HG03280 (cell line): Measurements from ENCODE around the gene EBNA1BP2.
A peak's percentile ranks its signal among the peaks of the same experiment; 100 is the strongest.
"Not testable (repeated sequence)": the region's sequence is repeated elsewhere in the genome, so short reads cannot be mapped to it uniquely, and the experiment has no call there.

Experiments used
- ATAC-seq: cut with Tn5 transposase; IDR thresholded peaks from one replicate; pipeline ENCODE4 v1.9.1; 2021; ENCODE audit warnings: mild to moderate bottlenecking, moderate library complexity; ENCODE audit not compliant: unreplicated experiment

EBNA1BP2 gene

GRCh38 chr1:43171876-43172526, at the start of gene EBNA1BP2, which contains the start of gene CFAP57:
EBNA1BP2 (minus strand) TSS chr1:43172290; CDS start chr1:43172118, 172 bp downstream.
CFAP57 (plus strand) TSS chr1:43172330; CDS start chr1:43172754, 424 bp downstream.
- ATAC-seq: peak; percentile 87

GRCh38 chr1:43221797-43222196, 49.7 kb upstream of the EBNA1BP2 start:
- ATAC-seq: no peak

- ATAC-seq: peak; percentile 80
Observed at GRCh38 chr1:43220905-43221778, 49.1 kb upstream of the EBNA1BP2 start.

- no peak for ATAC-seq
Observed at GRCh38 chr1:43217747-43218146, 45.7 kb upstream of the EBNA1BP2 start.

GRCh38 chr1:43214501-43215444, 42.7 kb upstream of the EBNA1BP2 start:
- no peak for ATAC-seq

GRCh38 chr1:43208277-43208676, 36.2 kb upstream of the EBNA1BP2 start:
- not testable (repeated sequence) for ATAC-seq

- ATAC-seq: no peak
Observed at GRCh38 chr1:43207229-43207853, 35.3 kb upstream of the EBNA1BP2 start.

- no peak for ATAC-seq
Observed at GRCh38 chr1:43206600-43207228, 34.6 kb upstream of the EBNA1BP2 start.

- no peak for ATAC-seq
Observed at GRCh38 chr1:43205671-43206070, 33.6 kb upstream of the EBNA1BP2 start.

GRCh38 chr1:43204394-43204793, 32.3 kb upstream of the EBNA1BP2 start:
- ATAC-seq: no peak

- ATAC-seq: no peak
Observed at GRCh38 chr1:43203859-43204258, 31.8 kb upstream of the EBNA1BP2 start.

GRCh38 chr1:43199093-43199726, 27.1 kb upstream of the EBNA1BP2 start:
- no peak for ATAC-seq

GRCh38 chr1:43197343-43198127, 25.4 kb upstream of the EBNA1BP2 start:
- ATAC-seq: no peak

- ATAC-seq: no peak
Observed at GRCh38 chr1:43194509-43194908, 22.4 kb upstream of the EBNA1BP2 start.

GRCh38 chr1:43188106-43188505, 16.0 kb upstream of the EBNA1BP2 start:
- no peak for ATAC-seq

GRCh38 chr1:43184995-43185394, 12.9 kb upstream of the EBNA1BP2 start:
- no peak for ATAC-seq

- ATAC-seq: no peak
Observed at GRCh38 chr1:43184388-43184787, 12.3 kb upstream of the EBNA1BP2 start.

GRCh38 chr1:43177691-43178090, 5.6 kb upstream of the EBNA1BP2 start:
- no peak for ATAC-seq

GRCh38 chr1:43174873-43175272, 2.8 kb upstream of the EBNA1BP2 start:
- ATAC-seq: no peak
